ENCODE measurements around the gene SMIM7.

Gene SMIM7

DNA sequence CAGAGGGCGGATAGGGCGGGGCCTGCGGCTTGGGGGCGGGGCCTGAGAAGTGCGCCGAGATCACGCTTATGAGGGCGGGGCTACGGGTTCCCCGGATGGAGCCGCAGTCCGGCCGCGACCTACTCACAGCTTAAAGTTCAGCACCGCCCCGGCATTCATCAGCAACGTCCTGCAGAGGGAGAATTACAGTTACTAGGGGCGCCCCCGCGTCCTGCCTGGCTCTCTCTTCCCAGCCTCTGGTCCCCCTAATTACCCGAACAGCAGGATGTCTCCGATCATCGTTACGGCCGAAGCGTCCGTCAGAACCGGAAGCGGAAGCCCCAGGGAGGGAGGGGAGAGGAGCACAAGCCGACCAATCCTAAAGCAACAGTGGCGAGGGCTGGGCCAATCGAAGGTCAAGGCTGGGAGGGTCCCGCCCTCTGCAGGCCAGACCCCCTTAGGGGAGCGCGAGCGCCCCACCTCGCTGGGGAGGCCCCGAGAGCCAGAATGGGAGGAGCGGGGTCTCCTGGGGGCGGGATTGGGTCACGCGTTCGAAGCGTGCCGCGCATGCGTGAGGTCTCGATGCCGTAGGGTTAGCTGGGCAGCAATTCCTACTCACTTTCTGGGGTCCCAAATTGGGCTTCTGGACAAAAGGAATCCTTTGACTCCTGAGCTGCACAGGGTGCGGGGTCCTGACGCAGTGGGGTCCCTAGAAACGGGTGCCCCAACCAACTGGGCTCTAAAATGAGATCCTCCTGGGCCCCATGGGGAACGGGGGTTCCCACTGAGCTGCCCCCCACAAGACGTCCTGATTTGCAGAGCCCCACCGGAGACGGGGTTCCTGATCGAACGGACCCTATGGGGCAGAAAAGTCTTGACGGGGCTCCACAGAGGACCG lies at the start of gene SMIM7:
Gene SMIM7 (minus strand): TSS at position 313 of the 877 bp plus-strand sequence. CDS start 34 bp downstream, at position 279.
- TF ChIP-seq, protein P1, sequence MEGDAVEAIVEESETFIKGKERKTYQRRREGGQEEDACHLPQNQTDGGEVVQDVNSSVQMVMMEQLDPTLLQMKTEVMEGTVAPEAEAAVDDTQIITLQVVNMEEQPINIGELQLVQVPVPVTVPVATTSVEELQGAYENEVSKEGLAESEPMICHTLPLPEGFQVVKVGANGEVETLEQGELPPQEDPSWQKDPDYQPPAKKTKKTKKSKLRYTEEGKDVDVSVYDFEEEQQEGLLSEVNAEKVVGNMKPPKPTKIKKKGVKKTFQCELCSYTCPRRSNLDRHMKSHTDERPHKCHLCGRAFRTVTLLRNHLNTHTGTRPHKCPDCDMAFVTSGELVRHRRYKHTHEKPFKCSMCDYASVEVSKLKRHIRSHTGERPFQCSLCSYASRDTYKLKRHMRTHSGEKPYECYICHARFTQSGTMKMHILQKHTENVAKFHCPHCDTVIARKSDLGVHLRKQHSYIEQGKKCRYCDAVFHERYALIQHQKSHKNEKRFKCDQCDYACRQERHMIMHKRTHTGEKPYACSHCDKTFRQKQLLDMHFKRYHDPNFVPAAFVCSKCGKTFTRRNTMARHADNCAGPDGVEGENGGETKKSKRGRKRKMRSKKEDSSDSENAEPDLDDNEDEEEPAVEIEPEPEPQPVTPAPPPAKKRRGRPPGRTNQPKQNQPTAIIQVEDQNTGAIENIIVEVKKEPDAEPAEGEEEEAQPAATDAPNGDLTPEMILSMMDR (IDR thresholded peaks at IDR 0.05; ENCODE audit: insufficient read depth, low read depth, low read length, missing control alignments), result no peak
- peak within 1 kb of the TSS; percentile 98 for H3K4me3 ChIP-seq (ENCODE audit: low read depth, low read length)
- peak; percentile 99 for DNase-seq (ENCODE audit: low read depth)

DNA sequence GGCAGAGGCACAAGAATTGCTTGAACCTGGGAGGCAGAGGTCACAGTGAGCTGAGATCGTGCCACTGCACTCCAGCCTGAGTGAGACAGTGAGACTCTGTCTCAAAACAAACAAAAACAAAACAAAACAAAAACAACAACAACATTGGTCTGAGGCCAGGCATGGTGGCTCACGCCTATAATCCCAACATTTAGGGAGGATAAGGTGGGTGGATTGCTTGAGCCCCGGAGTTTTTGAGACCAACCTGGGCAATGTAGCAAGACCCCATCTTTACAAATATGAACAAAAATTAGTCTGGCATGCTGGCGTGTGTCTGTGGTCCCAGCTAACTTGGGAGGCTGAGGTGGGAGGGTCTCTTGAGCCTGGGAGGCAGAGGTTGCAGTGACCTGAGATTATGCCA lies 43.7 kb upstream of the SMIM7 start:
- TF ChIP-seq, protein P1 (IDR thresholded peaks at IDR 0.05; ENCODE audit: insufficient read depth, low read depth, low read length, missing control alignments), result no peak
- DNase-seq (ENCODE audit: low read depth), result no peak
- no peak overlapping the region for H3K4me3 ChIP-seq (ENCODE audit: low read depth, low read length)

DNA sequence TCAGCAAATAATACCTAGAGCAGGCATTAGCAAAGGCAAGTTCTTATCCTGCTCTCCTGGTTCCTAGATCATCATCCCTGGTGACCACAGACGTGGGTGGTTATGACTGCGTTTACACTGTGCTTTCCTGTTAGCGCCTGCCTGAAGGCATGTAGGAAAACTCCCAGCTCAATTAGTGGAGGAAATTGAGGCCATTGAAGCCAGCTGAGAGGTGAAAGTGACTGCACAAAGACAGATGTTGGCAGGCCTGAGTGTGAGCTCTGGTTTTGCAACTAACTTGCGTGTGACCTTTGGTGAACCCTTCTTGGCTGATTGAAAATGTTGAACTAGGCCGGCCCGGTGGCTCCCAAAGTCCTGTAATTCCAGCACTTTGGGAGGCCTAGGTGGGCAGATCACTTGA lies 42.2 kb upstream of the SMIM7 start:
- DNase-seq (ENCODE audit: low read depth), result peak; percentile 24
- H3K4me3 ChIP-seq (ENCODE audit: low read depth, low read length), result no peak overlapping the region
- TF ChIP-seq, protein P1 (IDR thresholded peaks at IDR 0.05; ENCODE audit: insufficient read depth, low read depth, low read length, missing control alignments), result no peak

DNA sequence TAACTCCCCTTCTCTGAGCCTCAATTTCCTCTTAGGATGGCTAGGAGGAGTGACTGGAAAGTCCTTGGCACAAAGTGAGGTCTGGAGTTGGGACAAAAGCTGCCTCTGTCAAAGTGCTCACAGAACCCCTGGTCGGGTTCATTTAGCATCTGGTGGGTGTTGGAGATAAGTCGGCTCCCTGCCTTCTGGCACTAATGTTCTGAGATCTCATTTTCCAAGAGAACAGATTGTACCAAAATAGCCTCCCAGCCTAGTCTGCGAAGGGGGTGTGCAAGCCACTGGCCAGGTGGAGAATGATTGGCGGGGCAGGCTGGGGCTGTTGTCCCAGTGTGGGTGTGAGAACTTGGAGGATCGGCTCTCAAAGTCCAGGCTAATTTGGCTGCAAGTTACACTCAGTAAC lies 39.0 kb upstream of the SMIM7 start:
- DNase-seq (ENCODE audit: low read depth), result no peak
- H3K4me3 ChIP-seq (ENCODE audit: low read depth, low read length), result no peak overlapping the region
- TF ChIP-seq, protein P1 (IDR thresholded peaks at IDR 0.05; ENCODE audit: insufficient read depth, low read depth, low read length, missing control alignments), result no peak

DNA sequence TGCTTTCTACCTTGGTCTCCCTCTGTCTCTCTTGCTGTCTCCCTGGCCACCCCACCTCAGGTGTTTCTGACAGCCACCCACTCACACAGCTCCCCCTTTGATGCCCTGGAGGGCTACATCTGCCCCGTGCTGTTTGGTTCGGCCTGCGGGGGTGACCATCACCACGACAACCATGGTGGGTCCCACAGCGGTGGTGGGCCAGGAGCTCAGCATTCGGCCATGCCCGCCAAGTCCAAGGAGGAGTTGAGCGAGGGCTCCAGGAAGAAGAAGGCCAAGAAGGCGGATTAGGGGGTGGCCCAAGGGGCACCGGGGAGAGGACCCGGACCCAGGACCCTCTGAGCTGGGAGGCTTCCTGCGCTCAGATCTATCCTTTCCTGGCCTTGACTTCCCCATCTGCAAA lies 28.1 kb upstream of the SMIM7 start:
- TF ChIP-seq, protein P1 (IDR thresholded peaks at IDR 0.05; ENCODE audit: insufficient read depth, low read depth, low read length, missing control alignments), result no peak
- no peak overlapping the region for H3K4me3 ChIP-seq (ENCODE audit: low read depth, low read length)
- DNase-seq (ENCODE audit: low read depth), result no peak

DNA sequence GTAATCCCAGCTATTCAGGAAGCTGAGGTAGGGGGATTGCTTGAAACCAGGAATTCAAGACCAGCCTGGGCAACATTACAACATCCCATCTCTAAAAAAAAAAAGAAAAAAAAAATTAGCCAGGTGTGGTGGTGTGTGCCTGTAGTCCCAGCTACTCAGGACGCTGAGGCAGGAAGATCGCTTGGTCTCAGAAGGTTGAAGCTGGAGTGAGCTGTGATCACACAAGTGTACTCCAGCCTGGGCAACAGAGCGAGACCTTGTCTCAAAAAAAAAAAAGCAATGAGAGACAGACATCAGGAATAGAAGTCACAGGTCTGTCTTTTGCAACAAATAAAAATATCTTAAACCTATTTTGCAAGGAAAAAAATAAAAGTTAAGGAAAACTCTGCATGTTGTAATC lies 24.3 kb upstream of the SMIM7 start:
- DNase-seq (ENCODE audit: low read depth), result no peak
- TF ChIP-seq, protein P1 (IDR thresholded peaks at IDR 0.05; ENCODE audit: insufficient read depth, low read depth, low read length, missing control alignments), result no peak
- H3K4me3 ChIP-seq (ENCODE audit: low read depth, low read length), result no peak overlapping the region
